ENCODE data around the gene DYNC1I2.

The DYNC1I2 gene

GRCh38 chr2:171702781-171703556 is 15.7 kb downstream of the DYNC1I2 start:
- TF ChIP-seq POLR2A (IDR thresholded peaks at IDR 0.05; ENCODE audit: low read depth, low read length) = no peak
- peak; percentile 93 for FAIRE-seq
- no peak for DNase-seq (ENCODE audit: insufficient read length, low spot score)

- DNase-seq (ENCODE audit: insufficient read length, low spot score) (no peak), FAIRE-seq (peak; percentile 88)
- no peak for TF ChIP-seq POLR2A (IDR thresholded peaks at IDR 0.05; ENCODE audit: low read depth, low read length)
These were observed 16.5 kb downstream of the DYNC1I2 start for GRCh38 chr2:171703574-171704347.

GRCh38 chr2:171706152-171706803 is 19.0 kb downstream of the DYNC1I2 start:
- DNase-seq (ENCODE audit: insufficient read length, low spot score) = no peak
- peak; percentile 64 for FAIRE-seq
- no peak for TF ChIP-seq POLR2A (IDR thresholded peaks at IDR 0.05; ENCODE audit: low read depth, low read length)

GRCh38 chr2:171707752-171708151 is 20.5 kb downstream of the DYNC1I2 start:
- FAIRE-seq = no peak

GRCh38 chr2:171709011-171709685 is 21.9 kb downstream of the DYNC1I2 start:
- FAIRE-seq (no peak), DNase-seq (ENCODE audit: insufficient read length, low spot score) (no peak)
- TF ChIP-seq POLR2A (IDR thresholded peaks at IDR 0.05; ENCODE audit: low read depth, low read length) = no peak

More at GRCh38 chr2:171707752-171708151, 20.5 kb downstream of the DYNC1I2 start:
- no peak for TF ChIP-seq POLR2A (IDR thresholded peaks at IDR 0.05; ENCODE audit: low read depth, low read length)
- DNase-seq (ENCODE audit: insufficient read length, low spot score) = no peak

GRCh38 chr2:171711351-171711750 is 24.1 kb downstream of the DYNC1I2 start:
- FAIRE-seq (peak; percentile 43), DNase-seq (ENCODE audit: insufficient read length, low spot score) (no peak)
- no peak for TF ChIP-seq POLR2A (IDR thresholded peaks at IDR 0.05; ENCODE audit: low read depth, low read length)

- no peak for DNase-seq (ENCODE audit: insufficient read length, low spot score)
- peak; percentile 99 for FAIRE-seq
- no peak for TF ChIP-seq POLR2A (IDR thresholded peaks at IDR 0.05; ENCODE audit: low read depth, low read length)
These were observed 24.8 kb downstream of the DYNC1I2 start for GRCh38 chr2:171712051-171712450.

GRCh38 chr2:171718720-171719119 is 31.5 kb downstream of the DYNC1I2 start:
- no peak for TF ChIP-seq POLR2A (IDR thresholded peaks at IDR 0.05; ENCODE audit: low read depth, low read length)
- FAIRE-seq (no peak), DNase-seq (ENCODE audit: insufficient read length, low spot score) (no peak)

- DNase-seq (ENCODE audit: insufficient read length, low spot score) (no peak), FAIRE-seq (no peak)
- TF ChIP-seq POLR2A (IDR thresholded peaks at IDR 0.05; ENCODE audit: low read depth, low read length) = no peak
These were observed 32.4 kb downstream of the DYNC1I2 start for GRCh38 chr2:171719660-171720059.

GRCh38 chr2:171723716-171724683 is 36.7 kb downstream of the DYNC1I2 start:
- DNase-seq (ENCODE audit: insufficient read length, low spot score) (no peak), FAIRE-seq (peak; percentile 70)
- TF ChIP-seq POLR2A (IDR thresholded peaks at IDR 0.05; ENCODE audit: low read depth, low read length) = no peak

GRCh38 chr2:171726847-171727450 is 39.7 kb downstream of the DYNC1I2 start:
- peak; percentile 64 for FAIRE-seq

More at GRCh38 chr2:171726847-171727450, 39.7 kb downstream of the DYNC1I2 start:
- no peak for TF ChIP-seq POLR2A (IDR thresholded peaks at IDR 0.05; ENCODE audit: low read depth, low read length)
- DNase-seq (ENCODE audit: insufficient read length, low spot score) = no peak

All from H54 (cell line).